ELF-1 (cell line): ENCODE results near the gene SP8.
A peak's percentile ranks its signal among the peaks of the same experiment; 100 is the strongest.

Source experiments
- DNase-seq: peaks from one replicate; pipeline ENCODE4 v3.0.0-alpha.2; 2016; ENCODE audit warnings: low read depth, low spot score

SP8 gene

GRCh38 chr7:20754001-20754400, 32.7 kb downstream of the SP8 start:
- no peak for DNase-seq

GRCh38 chr7:20749906-20750305, 36.8 kb downstream of the SP8 start:
- DNase-seq, result no peak

- DNase-seq, result no peak
Measured at GRCh38 chr7:20748853-20749252, 37.8 kb downstream of the SP8 start.

- DNase-seq, result no peak
Measured at GRCh38 chr7:20747001-20747400, 39.7 kb downstream of the SP8 start.

- peak; percentile 23 for DNase-seq
Measured at GRCh38 chr7:20745702-20746101, 41.0 kb downstream of the SP8 start.

- DNase-seq, result no peak
Measured at GRCh38 chr7:20744954-20745446, 41.7 kb downstream of the SP8 start.

GRCh38 chr7:20742913-20743312, 43.8 kb downstream of the SP8 start:
- DNase-seq, result no peak

- no peak for DNase-seq
Measured at GRCh38 chr7:20741801-20742200, 44.9 kb downstream of the SP8 start.

- no peak for DNase-seq
Measured at GRCh38 chr7:20738518-20739481, 47.9 kb downstream of the SP8 start.

- DNase-seq, result no peak
Measured at GRCh38 chr7:20737840-20738448, 48.7 kb downstream of the SP8 start.

- peak; percentile 49 for DNase-seq
Measured at GRCh38 chr7:20735346-20736065, 51.2 kb downstream of the SP8 start.
